Panc1 (cell line): ENCODE measurements around the gene COPS4. TPM values are rescaled to one million over a fixed set of nuclear protein-coding genes. Genes with fewer than 3 reads are reported as not detected.
"Not testable (repeated sequence)": the region's sequence is repeated elsewhere in the genome, so short reads cannot be mapped to it uniquely, and the experiment has no call there.

ENCODE experiments used
- ATAC-seq: fragments of 200-7000 bp; cut with Tn5 transposase; 2 replicates; pipeline ENCODE4 v1.9.1; 2020; ENCODE audit warnings: mild to moderate bottlenecking, moderate library complexity
- BruUV-seq: library from RNA; stranded (reverse); fragments of 400-500 nt; replicated peaks from 2 replicates; lab custom pipeline; 2021; lab: Mats Ljungman, UMichigan
- CTCF ChIA-PET: fragments of 300-600 bp; sonication (Branson Sonifier 250); formaldehyde crosslinking; loops from one replicate; lab custom pipeline; 2022; ENCODE audit warnings: antibody characterized with exemption; lab: Charles Lee
- POLR2A ChIA-PET: fragments of 300-600 bp; sonication (Branson Sonifier 250); formaldehyde crosslinking; loops from one replicate; lab custom pipeline; 2022; ENCODE audit warnings: antibody characterized with exemption; lab: Charles Lee
- DNase-seq: peaks from one replicate; pipeline ENCODE4 v3.0.0-alpha.2; 2010; ENCODE audit warnings: low read depth, low spot score
- H3K27ac ChIP-seq: 2 replicates; pipeline ENCODE4 v1.5.1; 2011; ENCODE audit warnings: mild to moderate bottlenecking, low read length, inconsistent platforms
- H3K27me3 ChIP-seq: fragments of 200-500 bp; sonication (Bioruptor generic); 2 replicates; pipeline ENCODE4 v1.6.0; 2014; ENCODE audit warnings: low read length, inconsistent platforms; ENCODE audit not compliant: control insufficient read depth, insufficient read depth
- H3K36me3 ChIP-seq: fragments of 200-500 bp; sonication (Bioruptor generic); 2 replicates; pipeline ENCODE4 v1.5.1; 2014; ENCODE audit warnings: inconsistent platforms, mild to moderate bottlenecking, low read length, moderate library complexity; ENCODE audit not compliant: control insufficient read depth, insufficient read depth
- H3K4me1 ChIP-seq: 2 replicates; pipeline ENCODE4 v1.5.1; 2011; ENCODE audit warnings: inconsistent platforms, mild to moderate bottlenecking, low read length, moderate library complexity; ENCODE audit not compliant: control insufficient read depth, insufficient read depth
- H3K4me3 ChIP-seq, 2 experiments: 2 replicates each; pipeline ENCODE4 v1.5.1; 2011 to 2012; ENCODE audit warnings: low read depth in 2 of 2, low read length in 2 of 2, mild to moderate bottlenecking in 2 of 2, inconsistent platforms in 1 of 2, moderate library complexity in 1 of 2
- H3K9me3 ChIP-seq: fragments of 200-500 bp; sonication (Bioruptor generic); 2 replicates; pipeline ENCODE4 v1.5.1; 2014; ENCODE audit warnings: low read depth, mild to moderate bottlenecking, inconsistent platforms, low read length, moderate library complexity; ENCODE audit not compliant: control insufficient read depth, insufficient read depth
- CTCF ChIP-seq: fragments of 450-650 bp; IDR thresholded peaks from 2 replicates; pipeline ENCODE4 v1.5.1; 2017; ENCODE audit warnings: mild to moderate bottlenecking
- POLR2AphosphoS5 ChIP-seq: IDR thresholded peaks from 2 replicates; pipeline ENCODE4 v1.6.1; 2012; ENCODE audit warnings: mild to moderate bottlenecking, low read depth, low read length, moderate library complexity
- REST ChIP-seq, 2 experiments: IDR thresholded peaks; 2 replicates each; pipeline ENCODE4 v1.6.1; 2011 to 2012; ENCODE audit warnings: low read depth in 2 of 2, control low read depth in 1 of 2, low read length in 1 of 2, mild to moderate bottlenecking in 1 of 2, moderate library complexity in 1 of 2; ENCODE audit not compliant: insufficient read depth in 1 of 2
- SIN3A ChIP-seq: IDR thresholded peaks from 2 replicates; pipeline ENCODE4 v1.6.1; 2012; ENCODE audit warnings: low read depth, mild to moderate bottlenecking, low read length, moderate library complexity, borderline replicate concordance; ENCODE audit not compliant: insufficient read depth
- TCF7L2 ChIP-seq: IDR thresholded peaks from 2 replicates; pipeline ENCODE4 v1.6.1; 2011; ENCODE audit warnings: mild to moderate bottlenecking, low read depth, low read length, inconsistent platforms
- in situ Hi-C: cut with HindIII; loops from 2 replicates; pipeline ENCODE4 v1.10.0; 2016; ENCODE audit warnings: low sequenced_read_pairs, low pct_unique_long_range_greater_than_20kb
- intact Hi-C: fragments of 100-400 bp; cut with micrococcal nuclease; formaldehyde crosslinking; loops from one replicate; pipeline ENCODE4 v1.10.0; 2022; ENCODE audit not compliant: unreplicated experiment
- total RNA-seq: library from RNA; stranded (reverse); gene quantifications from one replicate; pipeline ENCODE4 v1.2.1, GENCODE V29; 2021; ENCODE audit not compliant: unreplicated experiment

COPS4 gene
- total RNA-seq, 1 experiment from 2014 or later, result 23.7 TPM

- Histone ChIP-seq H3K36me3 (no peaks in the 10 kb centered on the region; the same call in 1 of the 2 replicates), H3K4me1 (no peaks in the 10 kb centered on the region; the same call in 1 of the 2 replicates), H3K27ac (no peak overlapping the region; the same call in 1 of the 2 replicates), H3K4me3 (no peak overlapping the region), H3K27me3 (no peaks in the 10 kb centered on the region), H3K9me3 (no peaks in the 10 kb centered on the region)
- ChIA-PET CTCF (interaction anchor here (0.6 to 1.4 kb wide), 7 partner anchors 10 to 429 kb away, joined by 3 to 10 read pairs (median 5); no protein-coding TSS in a partner anchor), POLR2A (interaction anchor here (0.7 kb wide), 1 partner anchor 1859 kb away, joined by 4 read pairs; no protein-coding TSS in a partner anchor)
- intact Hi-C loops, result no loop called here
- peak; percentile 35 for DNase-seq
- TF ChIP-seq CTCF (peak; percentile 69; the same call in 1 of the 2 replicates), REST (IDR thresholded peaks at IDR 0.05; ENCODE audit: insufficient read depth in 1 of 2, low read depth in 2 of 2, low read length in 1 of 2) (no peak)
- in situ Hi-C loops, result no loop called here
- no TSS peak for BruUV-seq
- ATAC-seq, result peak; percentile 80
Measured at GRCh38 chr4:83074086-83074704, 39.2 kb downstream of the COPS4 start.

GRCh38 chr4:83074783-83075182 lies 39.8 kb downstream of the COPS4 start:
- H3K9me3 ChIP-seq, BruUV-seq, in situ Hi-C loops, ATAC-seq, POLR2A ChIA-PET, H3K4me1 ChIP-seq, H3K36me3 ChIP-seq, H3K27me3 ChIP-seq, DNase-seq, H3K27ac ChIP-seq, H3K4me3 ChIP-seq, intact Hi-C loops: not testable (repeated sequence)
- CTCF ChIA-PET, result interaction anchor here (0.6 to 1.4 kb wide), 6 partner anchors 9 to 429 kb away, joined by 3 to 10 read pairs (median 4); no protein-coding TSS in a partner anchor

GRCh38 chr4:83075311-83076095 lies 40.5 kb downstream of the COPS4 start:
- no peak for DNase-seq
- no TSS peak for BruUV-seq
- H3K36me3 ChIP-seq, result no peaks in the 10 kb centered on the region
- no peaks in the 10 kb centered on the region for H3K27me3 ChIP-seq
- intact Hi-C loops, result no loop called here
- POLR2A ChIA-PET, result no interaction called here
- no peak for ATAC-seq
- TF ChIP-seq CTCF (no peak), TCF7L2 (no peak), SIN3A (no peak), POLR2AphosphoS5 (no peak), REST (IDR thresholded peaks at IDR 0.05; ENCODE audit: insufficient read depth in 1 of 2, low read depth in 2 of 2, low read length in 1 of 2) (no peak)
- no peak overlapping the region for H3K4me3 ChIP-seq
- H3K27ac ChIP-seq, result no peak overlapping the region; the same call in 1 of the 2 replicates
- no peaks in the 10 kb centered on the region; the same call in 1 of the 2 replicates for H3K4me1 ChIP-seq
- H3K9me3 ChIP-seq, result no peaks in the 10 kb centered on the region
- CTCF ChIA-PET, result interaction anchor here (0.6 to 1.4 kb wide), 2 partner anchors 17 to 205 kb away, joined by 3 to 10 read pairs; no protein-coding TSS in a partner anchor
- in situ Hi-C loops, result no loop called here
